Activated naive CD8-positive, alpha-beta T cell treated with anti-CD3 and anti-CD28 coated beads, Interleukin-2, amount 10 ng/mL, durations not matched to agents 7 days and 5 days (primary cell): ENCODE results near the gene SH3BGRL2. TPM values are rescaled to one million over a fixed set of nuclear protein-coding genes. Genes with fewer than 3 reads are reported as not detected.
"Not testable (repeated sequence)": the region's sequence is repeated elsewhere in the genome, so short reads cannot be mapped to it uniquely, and the experiment has no call there.

Experiments used
- ATAC-seq: fragments of 150-1000 bp; cut with Tn5 transposase; one replicate; pipeline ENCODE4 v1.10.0; 2021; ENCODE audit warnings: low read depth, moderate library complexity
- POLR2A ChIA-PET: fragments of 350-600 bp; sonication (Branson Sonifier 250); formaldehyde crosslinking; loops from one replicate; lab custom pipeline; 2021; ENCODE audit warnings: antibody characterized with exemption; lab: Charles Lee
- DNase-seq: peaks from one replicate; pipeline ENCODE4 v3.0.0; 2021
- H3K27ac Mint-ChIP-seq: one replicate; pipeline ENCODE4 v1.8.0; 2022; ENCODE audit warnings: mild to moderate bottlenecking, mixed read lengths
- H3K27me3 Mint-ChIP-seq: one replicate; pipeline ENCODE4 v1.8.0; 2022; ENCODE audit warnings: mild to moderate bottlenecking, moderate library complexity, mixed read lengths
- H3K36me3 Mint-ChIP-seq: one replicate; pipeline ENCODE4 v1.8.0; 2021; ENCODE audit warnings: mild to moderate bottlenecking, mixed read lengths
- H3K4me1 Mint-ChIP-seq: one replicate; pipeline ENCODE4 v1.8.0; 2021; ENCODE audit warnings: mixed read lengths
- H3K4me3 Mint-ChIP-seq: one replicate; pipeline ENCODE4 v1.8.0; 2022; ENCODE audit warnings: mild to moderate bottlenecking, moderate library complexity, mixed read lengths
- H3K9me3 Mint-ChIP-seq: one replicate; pipeline ENCODE4 v1.8.0; 2021; ENCODE audit warnings: mixed read lengths
- total RNA-seq, 2 experiments: library from RNA; stranded (reverse); gene quantifications; one replicate each; pipeline ENCODE4 v1.2.3, GENCODE V29; 2021

SH3BGRL2 gene
- total RNA-seq, 2 experiments from 2014 or later = 0.89 to 1.2 TPM

DNA sequence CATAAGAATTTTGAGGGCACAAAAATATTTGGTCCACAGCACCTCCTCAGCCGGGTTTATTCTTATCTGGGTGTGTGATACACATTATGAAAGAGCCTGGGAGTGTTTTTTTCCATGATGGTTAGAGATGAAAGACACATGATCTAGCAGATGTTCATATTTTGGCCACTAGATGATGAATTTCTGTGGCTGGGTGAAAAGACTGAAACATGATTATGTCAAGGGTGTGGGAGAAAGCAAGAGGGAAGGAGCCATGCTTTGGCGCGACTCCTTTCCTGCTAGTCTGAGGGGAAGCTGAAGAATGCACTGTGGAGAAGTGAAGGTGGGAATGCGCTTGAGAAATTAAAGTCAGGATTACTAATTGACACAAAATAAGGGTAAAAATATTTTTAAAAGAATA is 102.3 kb downstream of the SH3BGRL2 start:
- Mint-ChIP-seq H3K4me3 (no peak overlapping the region), H3K4me1 (no peaks in the 10 kb centered on the region)
- no peak for ATAC-seq

DNA sequence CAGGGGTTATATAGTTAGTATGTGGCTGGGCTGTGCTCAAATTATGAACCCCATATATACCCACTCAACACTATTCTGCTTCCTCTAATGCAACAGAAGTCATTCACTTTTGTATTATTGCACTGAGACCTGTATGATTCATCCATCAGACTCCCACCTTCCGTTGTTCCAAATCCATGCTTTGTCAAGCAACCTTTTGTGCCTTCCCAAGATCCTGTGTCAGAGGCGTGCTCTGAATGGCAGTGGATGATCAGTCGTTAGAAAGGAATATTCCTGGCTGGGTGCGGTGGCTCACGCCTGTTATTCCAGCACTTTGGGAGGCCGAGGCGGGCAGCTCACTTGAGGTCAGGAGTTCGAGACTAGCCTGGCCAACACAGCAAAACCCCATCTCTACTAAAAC is 103.2 kb downstream of the SH3BGRL2 start:
- POLR2A ChIA-PET = no interaction called here
- no peak overlapping the region for H3K27ac Mint-ChIP-seq
- H3K27me3 Mint-ChIP-seq = peaks cover 4% of the 10 kb centered on the region
- no peaks in the 10 kb centered on the region for H3K9me3 Mint-ChIP-seq
- no peaks in the 10 kb centered on the region for H3K4me1 Mint-ChIP-seq
- no peaks in the 10 kb centered on the region for H3K36me3 Mint-ChIP-seq
- DNase-seq = no peak
- H3K4me3 Mint-ChIP-seq = no peak overlapping the region
- no peak for ATAC-seq

More for the DNA sequence above, 102.3 kb downstream of the SH3BGRL2 start:
- no peak for DNase-seq
- Mint-ChIP-seq H3K9me3 (no peaks in the 10 kb centered on the region), H3K27me3 (peaks cover 4% of the 10 kb centered on the region), H3K27ac (no peak overlapping the region), H3K36me3 (no peaks in the 10 kb centered on the region)
- POLR2A ChIA-PET = no interaction called here

DNA sequence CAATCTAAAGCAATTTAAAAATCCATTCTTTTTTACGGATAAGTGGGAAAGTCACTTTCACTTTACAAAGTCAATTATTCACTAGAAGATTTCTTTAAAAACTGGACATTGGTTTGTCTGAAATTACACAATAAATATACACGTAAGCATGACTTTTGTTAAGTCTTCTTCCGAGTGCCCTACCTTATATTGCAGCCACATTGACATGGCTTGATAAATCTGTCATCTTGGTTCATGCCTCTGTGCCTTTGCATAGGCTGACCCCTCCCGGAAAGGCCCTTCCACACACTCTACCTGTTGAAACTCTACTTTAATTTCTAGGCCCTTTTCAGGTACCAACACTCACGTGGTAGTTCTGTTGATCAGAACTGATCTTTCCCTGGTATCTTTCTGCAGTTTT is 104.1 kb downstream of the SH3BGRL2 start:
- POLR2A ChIA-PET = no interaction called here
- Mint-ChIP-seq H3K4me1 (no peaks in the 10 kb centered on the region), H3K4me3 (no peak overlapping the region), H3K36me3 (no peaks in the 10 kb centered on the region), H3K9me3 (no peaks in the 10 kb centered on the region), H3K27me3 (peaks cover 4% of the 10 kb centered on the region), H3K27ac (no peak overlapping the region)
- DNase-seq (no peak), ATAC-seq (no peak)

DNA sequence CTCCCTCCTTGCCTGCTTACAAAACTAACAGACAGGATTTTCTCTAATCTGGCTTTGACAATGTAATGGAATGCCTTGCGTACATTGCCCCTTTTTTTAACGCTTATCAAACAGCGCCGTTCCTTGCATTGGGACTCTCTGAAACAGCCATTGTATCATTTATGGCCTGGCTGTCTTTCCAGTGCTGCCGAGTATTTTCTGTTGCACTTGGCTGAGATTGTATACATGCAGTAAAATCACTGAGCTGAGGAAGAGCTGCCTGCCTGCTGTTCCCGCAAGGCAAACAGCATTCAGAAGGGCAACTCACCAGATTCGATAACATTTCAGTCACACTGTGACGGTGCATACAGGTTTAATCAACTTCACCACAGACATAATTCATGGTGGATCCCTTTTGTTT is 106.0 kb downstream of the SH3BGRL2 start:
- Mint-ChIP-seq H3K4me3 (no peak overlapping the region), H3K27me3 (no peaks in the 10 kb centered on the region), H3K36me3 (no peaks in the 10 kb centered on the region), H3K27ac (no peak overlapping the region), H3K9me3 (no peaks in the 10 kb centered on the region), H3K4me1 (no peaks in the 10 kb centered on the region)
- POLR2A ChIA-PET = no interaction called here
- ATAC-seq (no peak), DNase-seq (no peak)

DNA sequence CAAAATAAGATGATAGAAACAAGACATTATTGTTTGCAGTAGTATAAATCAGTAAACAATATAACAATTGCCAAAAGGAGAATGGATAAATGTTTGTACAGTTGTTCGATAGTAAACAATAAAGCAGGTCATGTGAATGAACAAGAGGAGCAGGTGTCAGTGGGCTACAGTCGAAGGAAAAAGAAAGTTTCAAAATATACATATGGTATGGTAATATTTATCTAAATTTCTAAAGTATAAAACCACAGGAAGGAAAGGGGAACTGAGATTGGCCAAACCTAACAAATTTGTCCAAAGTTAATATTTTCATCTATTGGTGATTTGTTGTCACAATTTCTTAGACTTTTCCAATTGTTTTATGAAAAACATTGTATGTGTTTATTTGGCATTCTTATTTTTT is 110.9 kb downstream of the SH3BGRL2 start:
- no peak for DNase-seq
- no peak for ATAC-seq
- peaks cover 6% of the 10 kb centered on the region for H3K9me3 Mint-ChIP-seq
- H3K27me3 Mint-ChIP-seq = no peaks in the 10 kb centered on the region
- no peak overlapping the region for H3K4me3 Mint-ChIP-seq
- H3K27ac Mint-ChIP-seq = no peak overlapping the region
- POLR2A ChIA-PET = no interaction called here
- H3K36me3 Mint-ChIP-seq = no peaks in the 10 kb centered on the region
- no peaks in the 10 kb centered on the region for H3K4me1 Mint-ChIP-seq

DNA sequence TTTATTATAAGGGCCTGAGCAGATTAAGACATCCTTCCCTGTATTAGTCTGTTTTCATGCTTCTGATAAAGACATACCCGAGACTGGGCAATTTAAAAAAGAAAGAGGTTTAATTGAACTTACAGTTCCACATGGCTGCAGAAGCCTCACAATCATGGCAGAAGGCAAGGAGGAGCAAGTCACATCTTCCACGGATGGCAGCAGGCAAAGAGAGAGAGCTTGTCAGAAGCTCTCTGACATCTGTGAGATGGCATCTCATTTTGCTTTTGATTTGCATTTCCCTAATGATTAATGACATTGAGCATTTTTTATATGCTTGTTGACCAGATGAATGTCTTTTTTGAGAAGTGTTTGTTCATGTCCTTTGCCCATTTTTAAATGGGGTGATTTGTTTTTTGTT is 114.2 kb downstream of the SH3BGRL2 start:
- ATAC-seq, H3K36me3 Mint-ChIP-seq, POLR2A ChIA-PET: not testable (repeated sequence)

DNA sequence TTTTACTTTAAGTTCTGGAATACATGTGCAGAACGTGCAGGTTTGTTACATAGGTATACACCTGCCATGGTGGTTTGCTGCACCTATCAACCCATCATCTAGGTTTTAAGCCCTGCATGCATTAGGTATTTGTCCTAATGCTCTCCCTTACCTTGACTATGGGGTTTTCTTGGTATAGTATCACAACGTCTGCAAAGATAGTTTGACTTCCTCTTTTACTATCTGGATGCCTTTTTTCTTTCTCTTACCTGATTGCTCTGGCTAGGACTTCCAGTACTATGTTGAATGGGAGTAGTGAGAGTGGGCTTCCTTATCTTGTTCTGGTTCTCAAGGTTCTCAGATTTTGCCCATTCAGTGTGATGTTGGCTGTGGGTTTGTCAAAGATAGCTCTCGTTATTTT is 115.2 kb downstream of the SH3BGRL2 start:
- H3K36me3 Mint-ChIP-seq, H3K27me3 Mint-ChIP-seq, DNase-seq, H3K4me3 Mint-ChIP-seq, H3K9me3 Mint-ChIP-seq, H3K27ac Mint-ChIP-seq, H3K4me1 Mint-ChIP-seq, POLR2A ChIA-PET, ATAC-seq: not testable (repeated sequence)

More for the DNA sequence above, 114.2 kb downstream of the SH3BGRL2 start:
- H3K27ac Mint-ChIP-seq, H3K9me3 Mint-ChIP-seq, H3K4me3 Mint-ChIP-seq, DNase-seq, H3K4me1 Mint-ChIP-seq, H3K27me3 Mint-ChIP-seq: not testable (repeated sequence)

DNA sequence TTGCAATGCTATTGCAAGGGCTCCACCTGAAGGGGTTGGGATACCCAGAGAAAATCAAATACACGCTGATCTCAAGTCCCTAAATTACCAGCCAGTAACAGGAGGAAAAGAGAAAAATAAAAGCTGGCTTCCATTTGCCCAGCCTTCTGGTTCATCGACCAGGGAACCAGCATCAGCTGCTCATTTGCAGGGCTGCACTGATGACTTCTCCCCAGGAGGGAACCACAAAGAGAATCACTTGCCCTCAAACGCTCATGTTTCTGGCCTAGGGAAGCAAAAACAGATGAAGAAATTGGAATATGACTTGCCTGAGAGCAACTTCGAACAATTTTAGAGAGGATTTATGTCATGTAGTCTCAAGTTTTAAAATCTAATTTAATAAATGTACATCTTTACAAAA is 119.7 kb downstream of the SH3BGRL2 start:
- Mint-ChIP-seq H3K4me3 (no peak overlapping the region), H3K36me3 (no peaks in the 10 kb centered on the region), H3K27ac (no peak overlapping the region), H3K4me1 (no peaks in the 10 kb centered on the region), H3K9me3 (peaks cover 1% of the 10 kb centered on the region), H3K27me3 (peaks cover 22% of the 10 kb centered on the region)
- DNase-seq (no peak), ATAC-seq (no peak)
- POLR2A ChIA-PET = no interaction called here

Other genes with a start within 250 kb of the SH3BGRL2 start
- gene LCA5, start 93.9 kb upstream of the SH3BGRL2 start, total RNA-seq = under 1 TPM; 0.08 to 0.26 TPM